MCF 10A (cell line): ENCODE results near the gene MCTP1. TPM values are rescaled to one million over a fixed set of nuclear protein-coding genes. Genes with fewer than 3 reads are reported as not detected.
"Not testable (repeated sequence)": the region's sequence is repeated elsewhere in the genome, so short reads cannot be mapped to it uniquely, and the experiment has no call there.

Experiments used
- BruUV-seq: library from RNA; stranded (reverse); fragments of 400-500 nt; replicated peaks from 2 replicates; lab custom pipeline; 2021; lab: Mats Ljungman, UMichigan
- CTCF ChIA-PET: fragments of 300-600 bp; sonication (Branson Sonifier 250); formaldehyde crosslinking; extraction: SDS; loops from one replicate; lab custom pipeline; 2021; ENCODE audit warnings: antibody characterized with exemption, inconsistent platforms; lab: Yijun Ruan, JAX
- POLR2A ChIA-PET: fragments of 300-600, 350-650 bp; sonication (Branson Sonifier 250); formaldehyde crosslinking; extraction: SDS; loops from one replicate; lab custom pipeline; 2020; ENCODE audit warnings: antibody characterized with exemption, inconsistent platforms; lab: Yijun Ruan, JAX
- DNase-seq: peaks from one replicate; pipeline ENCODE4 v3.0.0-alpha.2; 2018; ENCODE audit not compliant: unreplicated experiment
- H3K27ac Mint-ChIP-seq: one replicate; pipeline ENCODE4 v1.8.0; 2022; ENCODE audit warnings: mild to moderate bottlenecking, low read depth, mixed read lengths; ENCODE audit not compliant: unreplicated experiment
- H3K27me3 Mint-ChIP-seq: one replicate; pipeline ENCODE4 v1.8.0; 2022; ENCODE audit warnings: mixed read lengths; ENCODE audit not compliant: insufficient read depth, unreplicated experiment
- H3K36me3 Mint-ChIP-seq: one replicate; pipeline ENCODE4 v1.8.0; 2022; ENCODE audit warnings: mild to moderate bottlenecking, moderate library complexity, mixed read lengths; ENCODE audit not compliant: insufficient read depth, unreplicated experiment
- H3K4me1 Mint-ChIP-seq: one replicate; pipeline ENCODE4 v1.8.0; 2022; ENCODE audit warnings: mixed read lengths; ENCODE audit not compliant: insufficient read depth, unreplicated experiment
- H3K4me3 Mint-ChIP-seq: one replicate; pipeline ENCODE4 v1.8.0; 2022; ENCODE audit warnings: mild to moderate bottlenecking, moderate library complexity, mixed read lengths; ENCODE audit not compliant: unreplicated experiment
- H3K9me3 Mint-ChIP-seq: one replicate; pipeline ENCODE4 v1.8.0; 2022; ENCODE audit warnings: mixed read lengths; ENCODE audit not compliant: unreplicated experiment
- intact Hi-C: fragments of 100-400 bp; cut with micrococcal nuclease; formaldehyde crosslinking; loops from 2 replicates; pipeline ENCODE4 v1.14.1; 2022
- total RNA-seq: library from RNA; stranded (reverse); gene quantifications from 2 replicates; pipeline ENCODE4 v1.2.3, GENCODE V29; 2022
- TF ChIP-seq, protein P1 (sequence below): fragments of 200-600 bp; IDR thresholded peaks from one replicate; pipeline ENCODE4 v1.8.0; 2022; ENCODE audit warnings: antibody characterized with exemption, mild to moderate bottlenecking; ENCODE audit not compliant: unreplicated experiment

MCTP1 gene
- total RNA-seq, 1 experiment from 2014 or later: 40.3 TPM

- intact Hi-C loops: loop anchor here (5.0 kb wide), 1 partner anchor 505 kb away; no protein-coding TSS in a partner anchor
- CTCF ChIA-PET: interaction anchor here (0.5 to 5.7 kb wide), 15 partner anchors 16 to 639 kb away, joined by 3 to 123 read pairs (median 6); no protein-coding TSS in a partner anchor
- Mint-ChIP-seq H3K4me1 (no peaks in the 10 kb centered on the region), H3K9me3 (no peaks in the 10 kb centered on the region), H3K36me3 (no peaks in the 10 kb centered on the region), H3K4me3 (no peak overlapping the region), H3K27ac (no peak overlapping the region), H3K27me3 (no peaks in the 10 kb centered on the region)
- POLR2A ChIA-PET: interaction anchor here (1.5 kb wide), 1 partner anchor 295 kb away, joined by 3 read pairs; no protein-coding TSS in a partner anchor
- no TSS peak for BruUV-seq
- TF ChIP-seq, protein P1, sequence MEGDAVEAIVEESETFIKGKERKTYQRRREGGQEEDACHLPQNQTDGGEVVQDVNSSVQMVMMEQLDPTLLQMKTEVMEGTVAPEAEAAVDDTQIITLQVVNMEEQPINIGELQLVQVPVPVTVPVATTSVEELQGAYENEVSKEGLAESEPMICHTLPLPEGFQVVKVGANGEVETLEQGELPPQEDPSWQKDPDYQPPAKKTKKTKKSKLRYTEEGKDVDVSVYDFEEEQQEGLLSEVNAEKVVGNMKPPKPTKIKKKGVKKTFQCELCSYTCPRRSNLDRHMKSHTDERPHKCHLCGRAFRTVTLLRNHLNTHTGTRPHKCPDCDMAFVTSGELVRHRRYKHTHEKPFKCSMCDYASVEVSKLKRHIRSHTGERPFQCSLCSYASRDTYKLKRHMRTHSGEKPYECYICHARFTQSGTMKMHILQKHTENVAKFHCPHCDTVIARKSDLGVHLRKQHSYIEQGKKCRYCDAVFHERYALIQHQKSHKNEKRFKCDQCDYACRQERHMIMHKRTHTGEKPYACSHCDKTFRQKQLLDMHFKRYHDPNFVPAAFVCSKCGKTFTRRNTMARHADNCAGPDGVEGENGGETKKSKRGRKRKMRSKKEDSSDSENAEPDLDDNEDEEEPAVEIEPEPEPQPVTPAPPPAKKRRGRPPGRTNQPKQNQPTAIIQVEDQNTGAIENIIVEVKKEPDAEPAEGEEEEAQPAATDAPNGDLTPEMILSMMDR: no peak
- DNase-seq: no peak
These were observed 317.4 kb downstream of the MCTP1 start for GRCh38 chr5:94967525-94967924.

DNA sequence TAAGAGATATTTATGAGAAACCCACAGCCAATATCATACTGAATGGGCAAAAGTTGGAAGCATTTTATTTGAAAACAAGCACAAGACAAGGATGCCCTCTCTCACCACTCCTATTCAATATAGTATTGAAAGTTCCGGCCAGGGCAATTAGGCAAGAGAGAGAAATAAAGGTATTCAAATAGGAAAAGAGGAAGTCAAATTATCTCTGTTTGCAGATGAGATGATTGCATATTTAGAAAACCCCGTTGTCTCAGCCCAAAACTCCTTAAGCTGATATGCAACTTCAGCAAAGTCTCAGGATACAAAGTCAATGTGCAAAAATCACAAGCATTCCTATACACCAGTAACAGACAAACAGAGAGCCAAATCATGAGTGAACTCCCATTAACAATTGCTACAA, 325.6 kb downstream of the MCTP1 start:
- H3K27me3 Mint-ChIP-seq, BruUV-seq, POLR2A ChIA-PET, H3K4me3 Mint-ChIP-seq, DNase-seq, H3K36me3 Mint-ChIP-seq, intact Hi-C loops, H3K4me1 Mint-ChIP-seq, H3K27ac Mint-ChIP-seq: not testable (repeated sequence)
- CTCF ChIA-PET: interaction anchor here (0.7 kb wide), 1 partner anchor 15 kb away, joined by 4 read pairs; no protein-coding TSS in a partner anchor
- H3K9me3 Mint-ChIP-seq: peaks cover 25% of the 10 kb centered on the region

DNA sequence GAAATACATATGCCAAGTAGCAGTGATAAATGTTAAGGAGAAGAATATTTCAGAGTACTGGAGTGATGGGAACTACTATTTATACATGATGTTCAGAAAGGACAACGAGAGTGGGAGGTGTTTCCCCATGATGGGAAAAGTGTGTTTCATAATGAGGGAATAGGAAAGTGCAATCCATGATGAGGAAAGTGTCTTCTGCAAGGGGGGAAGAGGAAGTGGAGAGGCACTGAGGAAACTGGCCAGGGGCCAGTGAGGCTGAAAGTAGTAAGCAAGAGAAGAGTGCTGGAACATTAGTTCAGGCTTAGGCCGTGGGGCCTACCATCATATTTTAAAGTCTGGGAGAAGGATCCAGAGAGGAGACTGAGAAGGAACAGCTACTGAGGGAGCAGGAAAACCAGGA, 339.2 kb downstream of the MCTP1 start:
- no peak for DNase-seq
- no peaks in the 10 kb centered on the region for H3K27me3 Mint-ChIP-seq
- CTCF ChIA-PET: interaction anchor here (0.8 to 1.5 kb wide), 2 partner anchors 23 to 582 kb away, joined by 3 read pairs; no protein-coding TSS in a partner anchor
- no peaks in the 10 kb centered on the region for H3K4me1 Mint-ChIP-seq
- H3K4me3 Mint-ChIP-seq: no peak overlapping the region
- no peaks in the 10 kb centered on the region for H3K36me3 Mint-ChIP-seq
- H3K27ac Mint-ChIP-seq: no peak overlapping the region
- intact Hi-C loops: no loop called here
- BruUV-seq: no TSS peak
- TF ChIP-seq, protein P1: no peak
- no peaks in the 10 kb centered on the region for H3K9me3 Mint-ChIP-seq
- POLR2A ChIA-PET: no interaction called here

GRCh38 chr5:94944160-94944559, 340.7 kb downstream of the MCTP1 start:
- CTCF ChIA-PET: interaction anchor here (0.5 to 1.5 kb wide), 4 partner anchors 9 to 25 kb away, joined by 3 to 6 read pairs (median 4); no protein-coding TSS in a partner anchor
- Mint-ChIP-seq H3K36me3 (no peaks in the 10 kb centered on the region), H3K27ac (no peak overlapping the region), H3K27me3 (no peaks in the 10 kb centered on the region), H3K9me3 (no peaks in the 10 kb centered on the region), H3K4me1 (no peaks in the 10 kb centered on the region), H3K4me3 (no peak overlapping the region)
- DNase-seq: no peak
- BruUV-seq: no TSS peak
- TF ChIP-seq, protein P1: no peak
- intact Hi-C loops: no loop called here
- POLR2A ChIA-PET: interaction anchor here (0.6 kb wide), 1 partner anchor 42 kb away, joined by 3 read pairs; no protein-coding TSS in a partner anchor
